Prostate gland (tissue), 2 donors: ENCODE measurements around the gene GEMIN2. TPM values are rescaled to one million over a fixed set of nuclear protein-coding genes. Genes with fewer than 3 reads are reported as not detected.
"Not testable (repeated sequence)": the region's sequence is repeated elsewhere in the genome, so short reads cannot be mapped to it uniquely, and the experiment has no call there.

Source experiments
- DNase-seq: peaks from one replicate; pipeline ENCODE4 v3.0.0-alpha.2; 2019; ENCODE audit warnings: low spot score
- H3K27ac ChIP-seq, 2 donors: fragments of 200-600 bp; sonication (generic); 2 replicates each; pipeline ENCODE4 v1.5.1; 2017 to 2019
- H3K27me3 ChIP-seq: fragments of 200-600 bp; sonication (generic); replicated peaks from 2 replicates; pipeline ENCODE4 v1.5.1; 2019; ENCODE audit not compliant: insufficient read depth
- H3K36me3 ChIP-seq, 2 donors: fragments of 200-600 bp; sonication (generic); 1 replicate in 1 of 2; 2 replicates in 1 of 2; pipeline versions ENCODE4 v1.5.1 to v1.8.1; 2017 to 2019
- H3K4me1 ChIP-seq: fragments of 200-600 bp; sonication (generic); replicated peaks from 2 replicates; pipeline ENCODE4 v1.5.1; 2019
- H3K4me3 ChIP-seq, 2 donors: fragments of 200-600 bp; sonication (generic); 2 replicates each; pipeline ENCODE4 v1.5.1; 2017 to 2019
- H3K9me3 ChIP-seq: fragments of 200-600 bp; sonication (generic); 2 replicates; pipeline ENCODE4 v1.5.1; 2017
- CTCF ChIP-seq, 4 experiments: fragments of 200-600 bp in 2 of 4; fragments of 450-650 bp in 2 of 4; sonication (generic) in 2 of 4; IDR thresholded peaks; 1 replicate in 3 of 4; 2 replicates in 1 of 4; pipeline ENCODE4 v1.5.1; 2016 to 2019; ENCODE audit warnings: antibody characterized with exemption in 4 of 4, mild to moderate bottlenecking in 2 of 4, moderate library complexity in 2 of 4
- POLR2A ChIP-seq: fragments of 450-650 bp; IDR thresholded peaks from one replicate; pipeline ENCODE4 v1.6.1; 2016; ENCODE audit warnings: antibody characterized with exemption, mild to moderate bottlenecking
- POLR2AphosphoS5 ChIP-seq: sonication (generic); formaldehyde crosslinking; IDR thresholded peaks from one replicate; pipeline ENCODE4 v1.6.1; 2017; ENCODE audit warnings: antibody characterized with exemption
- WGBS: methylation state at CpG from one replicate; pipeline ENCODE4 v1.1.5; 2018; 5-methylcytosine and 5-hydroxymethylcytosine counted together
- intact Hi-C: fragments of 100-400 bp; cut with DNase I; formaldehyde crosslinking; loops from one replicate; pipeline ENCODE4 v1.14.2; 2022
- total RNA-seq, 2 donors: library from RNA; depleted of rRNA; stranded (reverse); fragments of >200 nt; gene quantifications; one replicate each; pipeline ENCODE4 v1.1.0, GENCODE V29; 2016

Gene GEMIN2
- total RNA-seq, 2 donors from 2014 or later, result 13.2 to 22.3 TPM

- intact Hi-C loops, result no loop called here
- no peak overlapping the region for H3K4me3 ChIP-seq
- H3K27ac ChIP-seq, result no peak overlapping the region
- WGBS, result 86% methylated on average over 6 of the region's 6 CpGs
- no peaks in the 10 kb centered on the region for H3K4me1 ChIP-seq
- H3K36me3 ChIP-seq, result peaks cover 0 to under 1% of the 10 kb centered on the region in 2 donors
- no peak for DNase-seq
- TF ChIP-seq POLR2AphosphoS5, result no peak
- TF ChIP-seq CTCF (IDR thresholded peaks at IDR 0.05), result no peak
- H3K27me3 ChIP-seq, result no peaks in the 10 kb centered on the region
- no peaks in the 10 kb centered on the region for H3K9me3 ChIP-seq
Observed at GRCh38 chr14:39158222-39158858, 44.2 kb downstream of the GEMIN2 start.

GRCh38 chr14:39160494-39160893 lies 46.4 kb downstream of the GEMIN2 start:
- 100% methylated on average over 1 of the region's 1 CpG for WGBS
- Histone ChIP-seq H3K27ac (no peak overlapping the region), H3K4me3 (no peak overlapping the region), H3K27me3 (no peaks in the 10 kb centered on the region), H3K36me3 (no peaks in the 10 kb centered on the region), H3K9me3 (no peaks in the 10 kb centered on the region), H3K4me1 (no peaks in the 10 kb centered on the region)
- intact Hi-C loops, result no loop called here
- no peak for DNase-seq
- TF ChIP-seq POLR2AphosphoS5, result no peak
- TF ChIP-seq CTCF (IDR thresholded peaks at IDR 0.05), result no peak
- TF ChIP-seq POLR2A, result no peak

- H3K4me1 ChIP-seq, H3K36me3 ChIP-seq, H3K9me3 ChIP-seq, DNase-seq, H3K27ac ChIP-seq, H3K4me3 ChIP-seq, H3K27me3 ChIP-seq: not testable (repeated sequence)
- intact Hi-C loops, result loop anchor here (5.0 kb wide), 1 partner anchor 199 kb away; no protein-coding TSS in a partner anchor
- WGBS, result 88% methylated on average over 10 of the region's 10 CpGs
Observed at GRCh38 chr14:39167797-39168320, 53.7 kb downstream of the GEMIN2 start.

GRCh38 chr14:39168591-39168990 lies 54.5 kb downstream of the GEMIN2 start:
- no peak for TF ChIP-seq CTCF (IDR thresholded peaks at IDR 0.05)
- no peak for TF ChIP-seq POLR2AphosphoS5
- TF ChIP-seq POLR2A, result no peak
- no peak for DNase-seq
- no peaks in the 10 kb centered on the region for H3K27me3 ChIP-seq
- intact Hi-C loops, result loop anchor here (5.0 kb wide), 1 partner anchor 199 kb away; no protein-coding TSS in a partner anchor
- WGBS, result 63% methylated on average over 4 of the region's 4 CpGs
- H3K36me3 ChIP-seq, result no peaks in the 10 kb centered on the region
- no peak overlapping the region for H3K27ac ChIP-seq
- H3K4me3 ChIP-seq, result peak overlapping the region; percentile 74 to 91
- peaks cover 9% of the 10 kb centered on the region for H3K4me1 ChIP-seq
- H3K9me3 ChIP-seq, result no peaks in the 10 kb centered on the region

GRCh38 chr14:39169541-39169900 lies 55.4 kb downstream of the GEMIN2 start:
- no peaks in the 10 kb centered on the region for H3K27me3 ChIP-seq
- no peaks in the 10 kb centered on the region for H3K9me3 ChIP-seq
- H3K4me1 ChIP-seq, result peaks cover 9% of the 10 kb centered on the region
- no peak for TF ChIP-seq CTCF (IDR thresholded peaks at IDR 0.05)
- peak; percentile 28 for TF ChIP-seq POLR2AphosphoS5
- no peak for TF ChIP-seq POLR2A
- no peaks in the 10 kb centered on the region for H3K36me3 ChIP-seq
- DNase-seq, result peak; percentile 32
- peak overlapping the region; percentile 74 to 91 for H3K4me3 ChIP-seq
- WGBS, result under 1% methylated on average over 7 of the region's 7 CpGs
- peak overlapping the region; percentile 97 to 98 for H3K27ac ChIP-seq
- intact Hi-C loops, result loop anchor here (5.0 kb wide), 1 partner anchor 198 kb away; no protein-coding TSS in a partner anchor
